Urothelium cell line (cell line): ENCODE data around the gene CELSR1.

Source experiments
- DNase-seq: peaks from one replicate; pipeline ENCODE4 v3.0.0; 2011; ENCODE audit warnings: low spot score, mixed read lengths
- FAIRE-seq: peaks from 2 replicates; lab custom pipeline; 2011; peaks lifted over from hg19 to GRCh38; lab: Jason Lieb, UNC

Gene CELSR1

GRCh38 chr22:46429325-46429853 is 108.0 kb downstream of the CELSR1 start:
- peak; percentile 44 for FAIRE-seq

GRCh38 chr22:46428602-46429324 is 108.7 kb downstream of the CELSR1 start:
- no peak for DNase-seq
- peak; percentile 74 for FAIRE-seq

More at GRCh38 chr22:46429325-46429853, 108.0 kb downstream of the CELSR1 start:
- no peak for DNase-seq

- FAIRE-seq (no peak), DNase-seq (no peak)
Measured at GRCh38 chr22:46428171-46428570, 109.2 kb downstream of the CELSR1 start.

- FAIRE-seq (no peak), DNase-seq (no peak)
Measured at GRCh38 chr22:46425016-46425415, 112.4 kb downstream of the CELSR1 start.

GRCh38 chr22:46424496-46424895 is 112.9 kb downstream of the CELSR1 start:
- DNase-seq = no peak
- no peak for FAIRE-seq

- FAIRE-seq (no peak), DNase-seq (no peak)
Measured at GRCh38 chr22:46422896-46423295, 114.5 kb downstream of the CELSR1 start.

- no peak for DNase-seq
- FAIRE-seq = no peak
Measured at GRCh38 chr22:46421267-46421666, 116.2 kb downstream of the CELSR1 start.

- FAIRE-seq = peak; percentile 96
- no peak for DNase-seq
Measured at GRCh38 chr22:46419754-46420571, 117.5 kb downstream of the CELSR1 start.

- FAIRE-seq (no peak), DNase-seq (no peak)
Measured at GRCh38 chr22:46418827-46419226, 118.6 kb downstream of the CELSR1 start.

GRCh38 chr22:46417769-46418168 is 119.7 kb downstream of the CELSR1 start:
- DNase-seq (no peak), FAIRE-seq (no peak)

GRCh38 chr22:46416891-46417580 is 120.4 kb downstream of the CELSR1 start:
- FAIRE-seq = no peak
- peak; percentile 27 for DNase-seq

GRCh38 chr22:46416520-46416871 is 120.9 kb downstream of the CELSR1 start:
- no peak for FAIRE-seq
- DNase-seq = no peak

- no peak for FAIRE-seq
- no peak for DNase-seq
Measured at GRCh38 chr22:46415776-46416519, 121.5 kb downstream of the CELSR1 start.

GRCh38 chr22:46414704-46415103 is 122.7 kb downstream of the CELSR1 start:
- no peak for FAIRE-seq
- DNase-seq = no peak

- FAIRE-seq = no peak
Measured at GRCh38 chr22:46413725-46414379, 123.6 kb downstream of the CELSR1 start.

GRCh38 chr22:46411347-46411746 is 126.1 kb downstream of the CELSR1 start:
- DNase-seq (no peak), FAIRE-seq (no peak)

More at GRCh38 chr22:46413725-46414379, 123.6 kb downstream of the CELSR1 start:
- DNase-seq = no peak

- FAIRE-seq = peak; percentile 50
- no peak for DNase-seq
Measured at GRCh38 chr22:46410291-46410808, 127.1 kb downstream of the CELSR1 start.

- no peak for FAIRE-seq
- no peak for DNase-seq
Measured at GRCh38 chr22:46409631-46410210, 127.7 kb downstream of the CELSR1 start.
